Lung (tissue), 12 donors: ENCODE measurements around the gene INO80C. TPM values are rescaled to one million over a fixed set of nuclear protein-coding genes. Genes with fewer than 3 reads are reported as not detected.

Experiments used
- ATAC-seq: fragments of 200-7000 bp; cut with Tn5 transposase; one replicate; pipeline ENCODE4 v1.9.1; 2020; ENCODE audit warnings: moderate number of reproducible peaks; ENCODE audit not compliant: insufficient read depth, low FRiP score
- DNase-seq, 3 donors: peaks; one replicate each; pipeline ENCODE4 v3.0.0-alpha.2; 2013 to 2017
- H3K27ac ChIP-seq, 2 donors: one replicate each; pipeline ENCODE4 v1.5.1; 2013; ENCODE audit warnings: mild to moderate bottlenecking in 2 of 2, moderate library complexity in 2 of 2, control low read depth in 1 of 2, inconsistent platforms in 1 of 2, low read depth in 1 of 2, low read length in 1 of 2
- H3K27me3 ChIP-seq, 3 donors: one replicate each; pipeline ENCODE4 v1.5.1; 2013; ENCODE audit warnings: low read length in 2 of 3; ENCODE audit not compliant: control insufficient read depth in 3 of 3, insufficient read depth in 3 of 3
- H3K36me3 ChIP-seq, 4 donors: one replicate each; pipeline ENCODE4 v1.5.1; 2013; ENCODE audit warnings: low read length in 4 of 4, mild to moderate bottlenecking in 1 of 4, moderate library complexity in 1 of 4; ENCODE audit not compliant: control insufficient read depth in 4 of 4, insufficient read depth in 4 of 4
- H3K4me1 ChIP-seq, 5 donors: one replicate each; pipeline ENCODE4 v1.5.1; 2013; ENCODE audit warnings: low read length in 5 of 5, mild to moderate bottlenecking in 2 of 5, moderate library complexity in 1 of 5; ENCODE audit not compliant: control insufficient read depth in 5 of 5, insufficient read depth in 5 of 5
- H3K4me3 ChIP-seq: one replicate; pipeline ENCODE4 v1.5.1; 2013; ENCODE audit warnings: mild to moderate bottlenecking, control low read depth, moderate library complexity
- H3K9ac ChIP-seq, 2 donors: one replicate each; pipeline ENCODE4 v1.5.1; 2013; ENCODE audit warnings: low read length in 2 of 2, control low read depth in 1 of 2; ENCODE audit not compliant: insufficient read depth in 1 of 2
- H3K9me3 ChIP-seq, 4 donors: one replicate each; pipeline ENCODE4 v1.5.1; 2013; ENCODE audit warnings: low read length in 3 of 4, mild to moderate bottlenecking in 1 of 4, moderate library complexity in 1 of 4; ENCODE audit not compliant: control insufficient read depth in 4 of 4, insufficient read depth in 3 of 4
- WGBS, 2 donors: extraction: QIAGEN DNeasy Blood & Tissue Kit; methylation state at CpG; one replicate each; pipeline ENCODE4 v1.1.7; 2013; 5-methylcytosine and 5-hydroxymethylcytosine counted together
- polyA plus RNA-seq, 2 donors: library from polyadenylated mRNA; stranded (reverse); fragments of 200-250 nt; gene quantifications; one replicate each; pipeline ENCODE4 v1.2.1, GENCODE V29; 2013
- total RNA-seq, 2 donors: library from RNA; depleted of rRNA in 1 of 2; stranded (reverse); fragments of >200 nt in 1 of 2; gene quantifications; one replicate each; pipeline ENCODE4 v1.2.1, GENCODE V29; 2014 to 2021
- TF ChIP-seq, protein P1 (sequence below): IDR thresholded peaks from 2 replicates; pipeline ENCODE4 v1.5.1; 2012; ENCODE audit warnings: mild to moderate bottlenecking; ENCODE audit errors: control extremely low read depth, extremely low read depth
- donor health status: control.
- donor health status: control.
- donor health status: Bipolar disorder and iron deficiency.
- donor health status: healthy.
- donor health status: DM: yes; HTN: yes; CAD: no.

The INO80C gene
- total and polyA plus RNA-seq, 4 donors, result 26.7 to 35.6 (median 31.5) TPM

DNA sequence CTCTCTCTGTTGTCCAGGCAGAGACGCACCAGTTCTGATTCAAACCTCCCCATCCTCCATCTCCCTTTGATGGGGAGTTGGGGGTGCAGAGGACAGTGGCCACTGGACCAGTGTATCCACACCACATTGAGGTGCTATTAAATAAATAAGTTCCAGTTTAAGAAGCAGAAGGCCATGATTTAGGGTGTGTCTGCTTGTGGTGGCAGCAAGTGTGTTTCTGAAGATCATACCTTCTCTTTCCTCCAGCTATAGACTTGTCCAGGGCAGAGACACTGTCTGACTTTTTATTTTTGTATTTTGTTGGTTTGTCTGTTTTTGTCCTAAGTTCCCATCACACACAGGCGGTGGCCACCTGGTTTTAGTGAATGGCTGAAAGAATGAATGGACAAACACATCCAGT is 16.5 kb upstream of the INO80C start:
- no peak overlapping the region for H3K4me3 ChIP-seq
- H3K27ac ChIP-seq, result no peak overlapping the region
- DNase-seq (no peak), ATAC-seq (no peak)
- no peaks in the 10 kb centered on the region for H3K27me3 ChIP-seq
- peaks cover 0 to 10% (median 5%) of the 10 kb centered on the region in 5 donors for H3K4me1 ChIP-seq
- WGBS, 2 donors, result 97 to 99% methylated on average over 2 of the region's 2 CpGs
- H3K9ac ChIP-seq, result no peak overlapping the region
- no peaks in the 10 kb centered on the region for H3K36me3 ChIP-seq
- H3K9me3 ChIP-seq, result no peaks in the 10 kb centered on the region
- TF ChIP-seq, protein P1, sequence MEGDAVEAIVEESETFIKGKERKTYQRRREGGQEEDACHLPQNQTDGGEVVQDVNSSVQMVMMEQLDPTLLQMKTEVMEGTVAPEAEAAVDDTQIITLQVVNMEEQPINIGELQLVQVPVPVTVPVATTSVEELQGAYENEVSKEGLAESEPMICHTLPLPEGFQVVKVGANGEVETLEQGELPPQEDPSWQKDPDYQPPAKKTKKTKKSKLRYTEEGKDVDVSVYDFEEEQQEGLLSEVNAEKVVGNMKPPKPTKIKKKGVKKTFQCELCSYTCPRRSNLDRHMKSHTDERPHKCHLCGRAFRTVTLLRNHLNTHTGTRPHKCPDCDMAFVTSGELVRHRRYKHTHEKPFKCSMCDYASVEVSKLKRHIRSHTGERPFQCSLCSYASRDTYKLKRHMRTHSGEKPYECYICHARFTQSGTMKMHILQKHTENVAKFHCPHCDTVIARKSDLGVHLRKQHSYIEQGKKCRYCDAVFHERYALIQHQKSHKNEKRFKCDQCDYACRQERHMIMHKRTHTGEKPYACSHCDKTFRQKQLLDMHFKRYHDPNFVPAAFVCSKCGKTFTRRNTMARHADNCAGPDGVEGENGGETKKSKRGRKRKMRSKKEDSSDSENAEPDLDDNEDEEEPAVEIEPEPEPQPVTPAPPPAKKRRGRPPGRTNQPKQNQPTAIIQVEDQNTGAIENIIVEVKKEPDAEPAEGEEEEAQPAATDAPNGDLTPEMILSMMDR, result no peak

DNA sequence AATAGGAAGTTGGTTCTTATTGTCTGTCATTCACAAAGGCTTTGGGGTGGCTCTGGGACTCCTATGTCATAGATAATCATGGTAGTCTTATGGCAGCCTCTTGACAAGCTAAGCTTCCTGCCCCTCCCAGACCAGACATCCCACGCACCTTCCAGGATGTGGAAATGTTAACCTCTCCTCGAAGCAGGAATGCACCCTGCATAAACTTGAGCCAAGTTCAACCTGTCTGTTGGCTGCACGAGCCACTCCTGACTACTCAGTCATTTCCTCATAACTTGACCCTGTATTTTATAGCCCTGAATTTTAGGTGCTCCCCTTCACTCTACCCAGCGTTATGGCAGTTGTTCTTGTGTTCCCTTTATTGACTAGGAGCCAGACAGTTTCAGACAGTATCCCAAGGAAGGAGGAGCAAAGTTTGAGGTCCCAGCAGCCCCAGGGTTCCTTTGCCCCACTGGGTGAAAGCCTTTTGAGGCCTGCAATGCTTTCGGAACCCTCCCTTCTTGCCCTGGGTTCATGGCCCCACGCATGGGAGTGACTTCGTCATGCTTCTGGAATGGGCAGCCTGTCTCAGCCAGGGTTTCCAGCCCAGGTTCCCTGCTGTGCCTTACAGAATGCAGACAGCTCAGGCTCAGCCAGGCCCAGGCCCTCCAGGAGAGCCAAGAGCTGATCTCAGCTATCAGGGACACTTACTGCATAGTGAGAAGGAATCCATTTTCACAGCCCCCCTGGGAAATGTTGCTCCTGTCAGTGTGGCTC is 15.6 kb upstream of the INO80C start:
- peak overlapping the region in 1 of 2 donors; percentile 62 for H3K27ac ChIP-seq
- no peak for DNase-seq
- H3K9me3 ChIP-seq, result no peaks in the 10 kb centered on the region
- peak; percentile 59 for ATAC-seq
- H3K4me3 ChIP-seq, result no peak overlapping the region
- H3K9ac ChIP-seq, result no peak overlapping the region
- WGBS, 2 donors, result 66 to 87% methylated on average over 7 of the region's 7 CpGs
- no peaks in the 10 kb centered on the region for H3K36me3 ChIP-seq
- H3K4me1 ChIP-seq, result peaks cover 0 to 10% (median 5%) of the 10 kb centered on the region in 5 donors
- TF ChIP-seq, protein P1, result no peak
- no peaks in the 10 kb centered on the region for H3K27me3 ChIP-seq

DNA sequence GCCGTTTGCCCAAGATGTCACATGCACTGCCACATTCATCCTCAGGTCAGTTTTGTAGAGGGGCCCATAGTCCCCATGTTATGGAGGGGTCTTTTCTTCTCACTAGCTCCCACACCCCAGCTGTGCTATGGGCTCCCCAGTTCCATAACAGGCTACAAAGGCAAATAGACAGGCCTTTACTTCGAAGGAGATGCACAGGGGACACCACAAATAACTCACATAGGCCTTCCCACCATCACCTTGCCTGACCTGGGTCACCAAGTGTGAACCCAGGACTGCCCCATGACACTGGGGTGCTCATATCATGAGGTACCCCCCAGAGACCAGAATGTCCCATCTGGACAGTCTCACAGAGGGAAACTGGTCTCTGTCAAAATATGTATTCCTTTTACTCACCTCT is 15.0 kb upstream of the INO80C start:
- Histone ChIP-seq H3K27ac (peak overlapping the region in 1 of 2 donors; percentile 33), H3K9ac (no peak overlapping the region), H3K27me3 (no peaks in the 10 kb centered on the region), H3K4me1 (peaks cover 0 to 10% (median 5%) of the 10 kb centered on the region in 5 donors), H3K9me3 (no peaks in the 10 kb centered on the region), H3K4me3 (no peak overlapping the region), H3K36me3 (no peaks in the 10 kb centered on the region)
- ATAC-seq (no peak), DNase-seq (no peak)
- TF ChIP-seq, protein P1, result no peak
- WGBS, 2 donors, result 97 to 100% methylated on average over 2 of the region's 2 CpGs
